Fibroblast of lung (primary cell): Measurements from ENCODE around the gene F10.

ENCODE experiments used
- CTCF ChIP-seq, 2 donors: IDR thresholded peaks in 1 of 2; conservative IDR thresholded peaks in 1 of 2; 1 replicate in 1 of 2; 2 replicates in 1 of 2; pipeline ENCODE4 v1.5.1; 2011 to 2012; ENCODE audit warnings: low read length in 2 of 2, control low read depth in 1 of 2, inconsistent platforms in 1 of 2, low read depth in 1 of 2, mild to moderate bottlenecking in 1 of 2
- EZH2 ChIP-seq: IDR thresholded peaks from 2 replicates; pipeline ENCODE4 v1.5.1; 2012; ENCODE audit warnings: low read length, control low read depth, mild to moderate bottlenecking; ENCODE audit errors: missing control alignments

GRCh38 chr13:113114511-113115362 is 7.9 kb upstream of the F10 start:
- no peak for TF ChIP-seq CTCF (conservative IDR thresholded peaks at IDR 0.05 in 1 of 2, IDR thresholded peaks at IDR 0.05 in 1 of 2; ENCODE audit: low read depth in 1 of 2, low read length in 2 of 2)
- no peak for TF ChIP-seq EZH2
